HL-60 (cell line): ENCODE data around the gene HS6ST2.

Experiments
- DNase-seq, 2 experiments: peaks; one replicate each; pipeline ENCODE4 v3.0.0-alpha.2; 2010 to 2020; ENCODE audit warnings: low read depth in 1 of 2, low spot score in 1 of 2
- H3K27ac ChIP-seq: fragments of 250-450 bp; sonication (Bioruptor Pico); replicated peaks from 2 replicates; pipeline ENCODE4 v1.5.1; 2020; ENCODE audit warnings: mild to moderate bottlenecking, moderate library complexity
- H3K27me3 ChIP-seq: fragments of 250-450 bp; sonication (Bioruptor Pico); 2 replicates; pipeline ENCODE4 v1.5.1; 2021; ENCODE audit warnings: mild to moderate bottlenecking, moderate library complexity; ENCODE audit not compliant: insufficient read depth, poor library complexity, severe bottlenecking
- H3K4me3 ChIP-seq: replicated peaks from 2 replicates; pipeline ENCODE4 v1.5.1; 2011; ENCODE audit warnings: mild to moderate bottlenecking, control low read depth, low read length; ENCODE audit not compliant: insufficient read depth
- CTCF ChIP-seq: IDR thresholded peaks from one replicate; pipeline ENCODE4 v1.5.1; 2011; ENCODE audit warnings: low read length, control low read depth, inconsistent platforms; ENCODE audit not compliant: insufficient read depth
- GABPA ChIP-seq: IDR thresholded peaks from 2 replicates; pipeline ENCODE4 v1.6.1; 2012; ENCODE audit warnings: low read depth
- POLR2AphosphoS5 ChIP-seq: IDR thresholded peaks from 2 replicates; pipeline ENCODE4 v1.6.1; 2012; ENCODE audit warnings: low read depth
- REST ChIP-seq: IDR thresholded peaks from 2 replicates; pipeline ENCODE4 v1.6.1; 2012; ENCODE audit warnings: low read depth; ENCODE audit not compliant: insufficient replicate concordance
- SPI1 ChIP-seq: IDR thresholded peaks from 2 replicates; pipeline ENCODE4 v1.6.1; 2012; ENCODE audit warnings: low read depth, mild to moderate bottlenecking, borderline replicate concordance

Gene HS6ST2

GRCh38 chrX:132732236-132732635 is 226.2 kb downstream of the HS6ST2 start:
- no peak for TF ChIP-seq POLR2AphosphoS5
- TF ChIP-seq REST, result no peak
- no peak for TF ChIP-seq CTCF
- Histone ChIP-seq H3K4me3 (no peak overlapping the region), H3K27ac (no peak overlapping the region), H3K27me3 (no peaks in the 10 kb centered on the region)
- DNase-seq, result no peak

- no peak overlapping the region for H3K4me3 ChIP-seq
- no peak for TF ChIP-seq REST
- no peak for TF ChIP-seq SPI1
- no peak for TF ChIP-seq CTCF
- no peak for TF ChIP-seq POLR2AphosphoS5
- TF ChIP-seq GABPA, result no peak
- DNase-seq, result no peak
- no peak overlapping the region for H3K27ac ChIP-seq
- H3K27me3 ChIP-seq, result no peaks in the 10 kb centered on the region
Observed at GRCh38 chrX:132730726-132731125, 227.7 kb downstream of the HS6ST2 start.

- no peaks in the 10 kb centered on the region for H3K27me3 ChIP-seq
- H3K4me3 ChIP-seq, result no peak overlapping the region
- H3K27ac ChIP-seq, result no peak overlapping the region
- no peak for DNase-seq
- TF ChIP-seq CTCF (no peak), POLR2AphosphoS5 (no peak), GABPA (no peak), SPI1 (no peak), REST (no peak)
Observed at GRCh38 chrX:132730266-132730665, 228.2 kb downstream of the HS6ST2 start.
